HG03135 (cell line): ENCODE measurements around the gene AKIP1.
"Not testable (repeated sequence)": the region's sequence is repeated elsewhere in the genome, so short reads cannot be mapped to it uniquely, and the experiment has no call there.

Experiments used
- ATAC-seq: cut with Tn5 transposase; IDR thresholded peaks from one replicate; pipeline ENCODE4 v1.9.1; 2021; ENCODE audit warnings: mild to moderate bottlenecking, moderate library complexity; ENCODE audit not compliant: unreplicated experiment

AKIP1 gene

DNA sequence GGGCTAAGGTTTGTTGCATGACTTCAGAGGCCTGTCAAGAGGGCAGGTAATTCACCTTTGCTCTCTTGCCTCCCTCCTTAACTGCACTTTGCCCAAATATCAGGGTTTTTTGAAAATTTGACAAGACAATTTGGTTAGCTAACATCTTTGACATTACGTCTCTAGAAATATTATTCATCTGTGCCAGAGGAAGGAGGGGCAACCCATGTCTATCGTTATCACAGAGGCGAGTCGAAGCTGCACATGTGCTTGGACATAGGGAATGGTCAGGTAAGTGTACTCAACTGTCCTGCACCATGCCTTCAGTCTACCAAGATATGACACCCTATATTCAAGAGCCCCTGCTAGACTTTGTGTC is 3.7 kb downstream of the AKIP1 start:
- no peak for ATAC-seq

DNA sequence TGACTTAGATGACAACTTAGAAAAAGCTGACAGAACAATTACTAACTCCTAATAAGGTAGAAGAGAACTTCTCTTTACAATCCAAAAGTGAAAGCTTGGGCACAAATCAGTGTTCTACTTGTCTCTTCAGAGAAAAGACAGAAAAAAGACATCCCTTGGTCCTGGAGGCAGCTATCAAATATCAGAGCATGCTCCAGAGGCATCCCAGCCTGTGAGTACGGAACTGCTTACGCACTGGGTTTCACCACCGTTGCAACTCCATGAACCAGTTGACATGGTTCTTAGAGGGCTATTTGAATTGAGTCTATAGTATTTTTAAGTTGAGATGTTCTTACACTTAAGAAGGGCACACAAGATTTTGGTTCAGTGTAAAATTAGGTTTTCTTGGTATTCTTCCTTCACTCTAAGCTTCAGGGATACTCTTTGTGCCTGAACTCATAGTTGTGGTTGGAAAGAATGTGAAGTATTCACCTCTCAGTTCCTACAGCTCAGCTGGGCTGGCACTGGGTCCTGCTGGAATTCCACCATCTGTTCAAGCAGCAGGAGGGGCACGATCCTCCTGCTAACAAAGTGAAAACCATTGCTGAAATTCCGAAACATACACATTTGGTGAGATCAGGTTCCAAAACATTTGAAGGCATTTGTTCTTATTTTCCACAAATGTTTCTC is 6.3 kb downstream of the AKIP1 start:
- ATAC-seq: no peak

- no peak for ATAC-seq
These were observed 11.7 kb downstream of the AKIP1 start for GRCh38 chr11:8922691-8923090.

- no peak for ATAC-seq
These were observed 14.7 kb downstream of the AKIP1 start for GRCh38 chr11:8925711-8926110.

GRCh38 chr11:8926236-8926635 is 15.2 kb downstream of the AKIP1 start:
- ATAC-seq: no peak

DNA sequence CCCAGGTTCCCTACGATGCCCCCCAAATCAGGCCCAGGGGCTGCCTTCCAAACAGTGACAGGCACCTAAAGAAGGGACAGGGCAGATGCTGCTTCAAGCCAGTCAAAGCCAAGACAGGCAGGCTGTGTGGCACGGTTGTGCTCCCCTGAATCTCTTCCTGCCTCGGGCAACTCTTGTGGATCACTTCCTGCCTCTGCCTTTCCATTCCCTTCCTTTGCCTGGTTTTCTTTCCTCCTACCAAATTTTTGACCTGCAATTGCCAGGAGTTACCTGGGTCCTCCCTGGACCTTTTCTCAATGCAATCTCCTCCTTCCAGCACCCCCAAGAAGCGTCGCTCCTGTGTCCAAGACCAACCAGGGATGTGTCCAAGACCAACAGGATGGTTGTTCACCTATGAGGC is 16.2 kb downstream of the AKIP1 start:
- no peak for ATAC-seq

GRCh38 chr11:8928205-8928604 is 17.2 kb downstream of the AKIP1 start:
- no peak for ATAC-seq

DNA sequence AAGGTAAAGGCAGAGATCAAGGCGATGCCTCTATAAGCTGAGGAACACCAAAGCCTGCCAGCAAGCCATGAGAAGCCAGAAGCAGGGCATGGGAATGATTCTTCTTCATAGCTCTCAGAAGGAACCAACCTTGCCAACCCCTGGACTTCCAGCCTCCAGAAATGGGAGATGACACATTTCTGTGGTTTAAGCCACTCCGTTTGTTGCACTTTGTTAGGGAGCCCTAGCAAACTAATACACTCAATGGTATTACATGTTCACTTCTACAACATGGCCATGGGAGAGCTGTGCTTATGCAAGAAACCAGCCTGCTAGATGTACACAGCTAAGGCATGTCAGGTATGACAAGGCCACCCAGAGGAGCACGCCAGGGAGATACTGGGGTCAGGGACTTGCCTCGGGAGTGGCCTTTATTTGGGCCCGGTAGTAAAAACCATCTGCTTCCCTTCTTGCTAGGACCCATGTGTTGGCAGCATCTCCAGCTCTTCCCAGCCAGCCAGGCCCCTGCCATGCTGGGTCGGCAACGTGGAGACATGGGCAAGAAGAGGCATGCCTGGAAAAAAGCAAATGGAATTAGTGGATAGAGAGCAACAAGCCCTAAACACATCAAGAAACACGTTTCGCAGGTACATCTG is 18.1 kb downstream of the AKIP1 start:
- ATAC-seq: no peak

DNA sequence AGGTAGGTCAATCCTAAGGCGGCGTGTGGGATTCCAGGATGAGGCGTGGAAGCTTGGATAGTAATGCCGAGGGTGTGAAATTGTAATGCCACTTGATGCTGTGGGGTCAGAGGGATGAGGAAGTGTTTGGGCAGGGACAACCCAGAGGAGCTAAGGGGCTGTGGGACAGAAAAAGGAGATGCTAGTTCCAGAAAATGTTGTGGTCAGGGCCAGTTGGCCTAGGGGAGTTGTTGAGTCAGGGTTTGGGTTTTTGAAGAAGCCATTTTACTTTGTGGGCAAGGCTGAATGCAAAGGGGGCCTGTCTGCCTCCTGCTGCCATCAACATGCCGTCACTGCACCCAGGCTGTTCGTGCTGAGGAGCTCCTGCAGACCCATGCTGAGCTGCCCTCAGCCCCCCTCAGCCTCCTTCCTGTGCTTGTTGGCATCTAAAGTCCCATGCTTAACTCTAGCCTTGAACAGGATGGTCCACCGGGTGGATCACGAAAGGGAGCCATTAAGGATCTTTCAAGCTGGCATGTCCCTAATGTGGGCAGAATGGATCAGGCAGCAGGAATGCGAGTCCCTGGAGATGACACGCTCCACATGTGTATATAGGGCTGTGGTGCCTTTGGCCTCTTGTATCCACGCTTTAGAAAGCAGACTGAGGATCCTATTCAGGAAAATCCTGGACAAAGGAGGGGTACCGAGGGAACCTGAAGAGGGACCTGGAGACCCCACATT is 19.6 kb downstream of the AKIP1 start:
- no peak for ATAC-seq

DNA sequence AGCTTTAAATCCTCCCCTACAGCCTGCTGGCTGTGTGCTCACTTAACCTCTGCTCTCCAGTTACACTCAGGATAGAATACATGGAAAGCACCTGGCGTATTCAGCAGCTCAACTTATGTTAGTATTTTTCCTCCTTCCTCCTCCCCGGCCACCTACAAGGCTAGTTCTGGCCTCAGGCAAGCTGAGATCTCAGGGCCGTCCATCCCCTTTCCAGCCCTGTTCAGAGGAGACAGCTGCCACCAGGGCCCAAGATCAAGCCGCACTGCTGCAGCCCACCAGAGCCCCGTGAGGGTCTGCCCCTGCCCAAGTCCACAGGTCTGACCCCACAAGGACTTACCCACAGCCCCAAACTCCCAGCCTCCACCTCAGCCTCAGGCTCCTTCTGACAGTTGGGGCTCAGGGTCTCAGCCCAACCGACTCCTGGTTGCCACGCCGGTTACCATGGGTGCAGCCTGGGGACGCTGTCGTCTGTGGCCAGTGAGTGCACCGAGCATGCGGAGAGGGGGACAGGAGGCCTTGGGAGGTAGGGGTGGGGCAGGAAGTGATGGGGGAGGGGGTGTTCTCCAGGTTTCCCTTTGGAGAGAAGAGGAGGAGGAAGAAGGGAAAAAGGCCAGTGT is 21.7 kb downstream of the AKIP1 start, which contains the start of gene C11orf16:
C11orf16 (minus strand) TSS at position 384 of the 617 bp plus-strand sequence. CDS start 639 bp downstream, outside the sequence.
- no peak for ATAC-seq

DNA sequence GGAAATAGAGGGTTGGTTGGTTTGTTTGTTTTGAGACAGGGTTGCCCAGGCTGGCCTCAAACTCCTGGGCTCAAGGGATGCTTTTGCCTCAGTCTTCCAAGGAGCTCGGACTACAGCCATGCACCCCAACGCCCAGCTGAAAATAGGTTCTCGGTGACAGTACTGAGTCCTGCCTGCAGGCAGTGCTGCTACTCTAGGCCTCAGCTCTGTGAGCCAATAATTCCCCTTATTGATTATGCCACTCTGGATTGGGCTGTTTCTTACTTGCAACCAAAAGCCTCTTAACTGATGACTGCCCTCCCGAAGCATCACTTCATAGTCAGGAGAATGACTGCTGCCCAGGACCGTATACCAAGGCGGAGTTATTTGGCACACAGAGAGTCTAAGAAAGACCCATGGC is 22.9 kb downstream of the AKIP1 start:
- no peak for ATAC-seq

DNA sequence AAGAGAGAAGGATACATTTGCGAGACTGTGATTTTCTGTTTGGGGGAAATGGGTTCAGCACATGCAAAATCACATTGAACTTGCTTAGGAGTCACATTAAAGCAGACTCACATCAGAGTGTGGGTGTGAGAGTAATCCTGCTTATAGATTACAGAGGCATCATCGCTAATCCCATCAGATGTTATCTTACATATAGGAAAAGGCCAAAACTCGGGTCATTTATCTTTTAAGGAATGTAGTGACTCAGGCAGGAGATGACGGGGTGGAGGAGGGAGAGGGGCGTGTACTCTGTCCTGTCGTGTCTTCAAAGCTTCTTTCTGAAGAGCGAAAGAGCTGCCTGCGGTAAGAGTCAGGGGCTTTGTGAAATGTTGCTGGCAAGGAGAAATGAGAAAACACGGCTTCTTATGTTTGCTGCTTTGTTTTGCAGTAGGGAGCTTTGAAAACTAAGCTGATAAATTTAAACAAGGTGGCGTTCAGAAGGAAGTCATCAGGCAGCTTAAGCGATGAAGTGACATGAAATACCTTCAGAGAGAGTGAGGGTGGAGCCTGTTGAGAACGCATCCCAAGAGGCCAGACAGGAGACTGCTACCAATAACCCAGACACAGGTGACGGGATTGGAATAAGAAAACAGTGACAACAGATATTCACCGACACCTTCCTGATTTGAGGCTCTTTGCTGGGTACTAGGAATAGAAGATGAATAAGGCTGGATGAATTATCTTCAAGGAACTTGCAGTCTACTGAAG is 23.9 kb downstream of the AKIP1 start:
- no peak for ATAC-seq

DNA sequence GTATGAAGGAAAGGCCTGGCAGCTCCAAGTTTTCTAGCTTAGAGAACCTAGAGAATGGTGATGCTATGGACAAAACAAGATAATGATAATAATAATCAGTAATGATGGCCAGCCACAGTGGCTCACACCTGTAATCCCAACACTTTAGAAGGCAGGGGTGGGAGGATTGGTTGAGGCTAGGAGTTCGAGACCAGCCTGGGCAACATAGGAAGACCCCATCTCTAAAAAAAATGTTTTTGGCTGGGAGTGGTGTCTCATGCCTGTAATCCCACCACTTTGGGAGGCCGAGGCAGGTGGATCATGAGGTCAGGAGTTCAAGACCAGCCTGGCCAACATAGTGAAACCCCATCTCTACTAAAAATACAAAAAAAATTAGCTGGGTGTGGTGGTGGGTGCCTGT is 24.8 kb downstream of the AKIP1 start:
- not testable (repeated sequence) for ATAC-seq

DNA sequence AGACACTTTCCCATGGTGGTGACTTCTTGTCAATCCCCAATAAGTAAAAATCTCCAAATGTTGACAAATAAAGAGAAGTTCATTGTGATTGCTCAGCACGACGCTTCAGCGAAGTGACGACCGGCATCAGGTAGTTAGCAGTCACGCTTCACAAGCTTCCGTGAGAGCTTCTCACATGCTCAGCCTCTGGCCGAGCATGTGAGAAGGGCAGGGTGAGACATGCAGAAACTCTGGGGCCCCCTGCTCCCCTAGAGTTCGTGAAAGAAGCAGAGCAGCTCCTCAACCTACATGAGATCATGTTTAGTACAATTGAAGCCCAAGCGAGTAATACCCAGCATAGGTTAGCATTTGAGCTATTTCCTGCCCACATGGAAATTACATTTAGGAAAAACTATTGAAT is 26.2 kb downstream of the AKIP1 start:
- ATAC-seq: no peak

- no peak for ATAC-seq
These were observed 26.7 kb downstream of the AKIP1 start for GRCh38 chr11:8937659-8938058.

- no peak for ATAC-seq
These were observed 30.5 kb downstream of the AKIP1 start for GRCh38 chr11:8941341-8942103.

GRCh38 chr11:8942518-8943066 is 31.6 kb downstream of the AKIP1 start, which contains the start of gene ASCL3:
Gene ASCL3 (minus strand): TSS chr11:8943016. CDS start chr11:8938161, 4,855 bp downstream.
- ATAC-seq: no peak

GRCh38 chr11:8947230-8947943 is 36.4 kb downstream of the AKIP1 start:
- ATAC-seq: no peak

DNA sequence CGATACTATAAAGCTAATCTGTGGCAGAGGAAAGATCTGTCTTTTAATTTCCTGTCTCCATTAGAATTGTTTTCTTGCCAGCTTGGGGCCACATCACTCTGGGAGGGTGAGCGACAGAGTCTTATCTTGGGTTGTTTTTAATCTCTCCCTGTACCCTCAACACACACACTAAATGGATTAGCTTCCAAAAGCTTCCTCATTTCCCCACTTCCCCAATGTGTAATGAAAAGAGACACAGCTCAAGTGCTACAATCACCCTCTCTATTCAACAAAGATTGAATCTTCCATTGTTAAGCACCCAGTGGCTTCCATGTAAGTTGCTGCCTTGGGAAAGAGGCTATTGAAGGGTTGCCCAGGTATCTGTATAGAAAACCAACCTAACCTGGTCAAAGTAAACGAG is 37.9 kb downstream of the AKIP1 start:
- ATAC-seq: no peak
